H1 (cell line): ENCODE data around the gene UCHL1. TPM values are rescaled to one million over a fixed set of nuclear protein-coding genes. Genes with fewer than 3 reads are reported as not detected.

Experiments used
- BACH1 ChIP-seq: IDR thresholded peaks from 2 replicates; pipeline ENCODE4 v1.6.1; 2012; ENCODE audit warnings: low read length, improper control_type of control experiment
- EP300 ChIP-seq, 2 experiments: IDR thresholded peaks; 1 replicate in 1 of 2; 2 replicates in 1 of 2; pipeline ENCODE4 v1.6.1; 2011 to 2012; ENCODE audit warnings: low read depth in 2 of 2, low read length in 2 of 2, mild to moderate bottlenecking in 2 of 2, borderline replicate concordance in 1 of 2, inconsistent platforms in 1 of 2, moderate library complexity in 1 of 2
- FOSL1 ChIP-seq: IDR thresholded peaks from 2 replicates; pipeline ENCODE4 v1.6.1; 2011; ENCODE audit warnings: mild to moderate bottlenecking, low read depth, low read length, moderate library complexity; ENCODE audit not compliant: insufficient read depth
- GABPA ChIP-seq: IDR thresholded peaks from 2 replicates; pipeline ENCODE4 v1.6.1; 2011; ENCODE audit warnings: mild to moderate bottlenecking, low read length, moderate library complexity, borderline replicate concordance; ENCODE audit not compliant: insufficient read depth
- KDM1A ChIP-seq: fragments of 200-600, 300-600 bp; sonication (generic); IDR thresholded peaks from 2 replicates; pipeline ENCODE4 v1.7.1; 2016; ENCODE audit warnings: mild to moderate bottlenecking, low read length, borderline replicate concordance
- KDM4A ChIP-seq: IDR thresholded peaks from one replicate; pipeline ENCODE4 v1.7.1; 2012; ENCODE audit warnings: low read depth, mild to moderate bottlenecking, moderate library complexity, low read length, inconsistent platforms; ENCODE audit not compliant: severe bottlenecking
- SUZ12 ChIP-seq: fragments of 200-600 bp; sonication (generic); IDR thresholded peaks from 2 replicates; pipeline ENCODE4 v1.6.1; 2012; ENCODE audit warnings: mild to moderate bottlenecking, inconsistent platforms, low read length, moderate library complexity, mixed read lengths
- polyA plus RNA-seq, 7 experiments: library from polyadenylated mRNA; depleted of rRNA in 3 of 7; stranded (reverse) in 5 of 7; unstranded in 2 of 7; fragments of >200 nt in 5 of 7; fragments of 200-250 nt in 2 of 7; gene quantifications; 1 replicate in 5 of 7; 2 replicates in 1 of 7; 4 replicates in 1 of 7; pipeline versions ENCODE4 v1.2.1 to v1.2.3, GENCODE V29; 2011 to 2013; ENCODE audit warnings: missing spikeins in 2 of 7, mixed read lengths in 2 of 7
- total RNA-seq: library from RNA; stranded (reverse); fragmentation: NEBNext Ultra II Directional; extraction: Animal tissue kit (Norgen Biotek cat#: 25700); gene quantifications from 2 replicates; pipeline ENCODE4 v1.2.1, GENCODE V29; 2021
- TF ChIP-seq, protein P1 (sequence below): fragments of 300-600 bp; sonication (generic); IDR thresholded peaks from 2 replicates; pipeline ENCODE4 v1.7.1; 2012; ENCODE audit warnings: low read length, moderate library complexity, mild to moderate bottlenecking, inconsistent platforms; ENCODE audit not compliant: insufficient replicate concordance
- TF ChIP-seq, protein P2 (sequence below): IDR thresholded peaks from 2 replicates; pipeline ENCODE4 v1.6.1; 2012; ENCODE audit warnings: inconsistent platforms
- TF ChIP-seq, protein P3 (sequence below): IDR thresholded peaks from 2 replicates; pipeline ENCODE4 v1.6.1; 2012; ENCODE audit warnings: inconsistent platforms

UCHL1 gene
- total and polyA plus RNA-seq, 2 of the 8 experiments (the other 6 are each of a cell fraction or from before 2014, with no cell fraction given) = 781 to 1,717 TPM

DNA sequence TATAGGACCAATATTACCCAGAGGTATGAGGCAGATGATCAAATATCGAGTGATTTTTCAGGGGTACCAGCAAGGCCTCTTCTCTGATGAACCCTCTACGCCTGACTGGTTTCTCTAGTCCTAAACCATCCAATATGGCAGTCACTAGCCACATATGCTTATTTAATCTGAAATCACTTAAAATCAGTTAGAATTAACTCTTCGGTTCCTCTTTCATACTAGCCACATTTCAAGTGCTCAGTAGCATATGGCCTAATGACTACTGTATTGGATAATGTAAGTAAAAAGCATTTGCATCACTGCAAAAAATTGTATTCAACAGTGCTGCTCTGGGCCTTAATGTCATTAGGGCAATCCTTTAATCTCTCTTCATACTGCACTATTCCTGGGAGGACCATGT lies 38.0 kb upstream of the UCHL1 start (continued):
- TF ChIP-seq, protein P1, sequence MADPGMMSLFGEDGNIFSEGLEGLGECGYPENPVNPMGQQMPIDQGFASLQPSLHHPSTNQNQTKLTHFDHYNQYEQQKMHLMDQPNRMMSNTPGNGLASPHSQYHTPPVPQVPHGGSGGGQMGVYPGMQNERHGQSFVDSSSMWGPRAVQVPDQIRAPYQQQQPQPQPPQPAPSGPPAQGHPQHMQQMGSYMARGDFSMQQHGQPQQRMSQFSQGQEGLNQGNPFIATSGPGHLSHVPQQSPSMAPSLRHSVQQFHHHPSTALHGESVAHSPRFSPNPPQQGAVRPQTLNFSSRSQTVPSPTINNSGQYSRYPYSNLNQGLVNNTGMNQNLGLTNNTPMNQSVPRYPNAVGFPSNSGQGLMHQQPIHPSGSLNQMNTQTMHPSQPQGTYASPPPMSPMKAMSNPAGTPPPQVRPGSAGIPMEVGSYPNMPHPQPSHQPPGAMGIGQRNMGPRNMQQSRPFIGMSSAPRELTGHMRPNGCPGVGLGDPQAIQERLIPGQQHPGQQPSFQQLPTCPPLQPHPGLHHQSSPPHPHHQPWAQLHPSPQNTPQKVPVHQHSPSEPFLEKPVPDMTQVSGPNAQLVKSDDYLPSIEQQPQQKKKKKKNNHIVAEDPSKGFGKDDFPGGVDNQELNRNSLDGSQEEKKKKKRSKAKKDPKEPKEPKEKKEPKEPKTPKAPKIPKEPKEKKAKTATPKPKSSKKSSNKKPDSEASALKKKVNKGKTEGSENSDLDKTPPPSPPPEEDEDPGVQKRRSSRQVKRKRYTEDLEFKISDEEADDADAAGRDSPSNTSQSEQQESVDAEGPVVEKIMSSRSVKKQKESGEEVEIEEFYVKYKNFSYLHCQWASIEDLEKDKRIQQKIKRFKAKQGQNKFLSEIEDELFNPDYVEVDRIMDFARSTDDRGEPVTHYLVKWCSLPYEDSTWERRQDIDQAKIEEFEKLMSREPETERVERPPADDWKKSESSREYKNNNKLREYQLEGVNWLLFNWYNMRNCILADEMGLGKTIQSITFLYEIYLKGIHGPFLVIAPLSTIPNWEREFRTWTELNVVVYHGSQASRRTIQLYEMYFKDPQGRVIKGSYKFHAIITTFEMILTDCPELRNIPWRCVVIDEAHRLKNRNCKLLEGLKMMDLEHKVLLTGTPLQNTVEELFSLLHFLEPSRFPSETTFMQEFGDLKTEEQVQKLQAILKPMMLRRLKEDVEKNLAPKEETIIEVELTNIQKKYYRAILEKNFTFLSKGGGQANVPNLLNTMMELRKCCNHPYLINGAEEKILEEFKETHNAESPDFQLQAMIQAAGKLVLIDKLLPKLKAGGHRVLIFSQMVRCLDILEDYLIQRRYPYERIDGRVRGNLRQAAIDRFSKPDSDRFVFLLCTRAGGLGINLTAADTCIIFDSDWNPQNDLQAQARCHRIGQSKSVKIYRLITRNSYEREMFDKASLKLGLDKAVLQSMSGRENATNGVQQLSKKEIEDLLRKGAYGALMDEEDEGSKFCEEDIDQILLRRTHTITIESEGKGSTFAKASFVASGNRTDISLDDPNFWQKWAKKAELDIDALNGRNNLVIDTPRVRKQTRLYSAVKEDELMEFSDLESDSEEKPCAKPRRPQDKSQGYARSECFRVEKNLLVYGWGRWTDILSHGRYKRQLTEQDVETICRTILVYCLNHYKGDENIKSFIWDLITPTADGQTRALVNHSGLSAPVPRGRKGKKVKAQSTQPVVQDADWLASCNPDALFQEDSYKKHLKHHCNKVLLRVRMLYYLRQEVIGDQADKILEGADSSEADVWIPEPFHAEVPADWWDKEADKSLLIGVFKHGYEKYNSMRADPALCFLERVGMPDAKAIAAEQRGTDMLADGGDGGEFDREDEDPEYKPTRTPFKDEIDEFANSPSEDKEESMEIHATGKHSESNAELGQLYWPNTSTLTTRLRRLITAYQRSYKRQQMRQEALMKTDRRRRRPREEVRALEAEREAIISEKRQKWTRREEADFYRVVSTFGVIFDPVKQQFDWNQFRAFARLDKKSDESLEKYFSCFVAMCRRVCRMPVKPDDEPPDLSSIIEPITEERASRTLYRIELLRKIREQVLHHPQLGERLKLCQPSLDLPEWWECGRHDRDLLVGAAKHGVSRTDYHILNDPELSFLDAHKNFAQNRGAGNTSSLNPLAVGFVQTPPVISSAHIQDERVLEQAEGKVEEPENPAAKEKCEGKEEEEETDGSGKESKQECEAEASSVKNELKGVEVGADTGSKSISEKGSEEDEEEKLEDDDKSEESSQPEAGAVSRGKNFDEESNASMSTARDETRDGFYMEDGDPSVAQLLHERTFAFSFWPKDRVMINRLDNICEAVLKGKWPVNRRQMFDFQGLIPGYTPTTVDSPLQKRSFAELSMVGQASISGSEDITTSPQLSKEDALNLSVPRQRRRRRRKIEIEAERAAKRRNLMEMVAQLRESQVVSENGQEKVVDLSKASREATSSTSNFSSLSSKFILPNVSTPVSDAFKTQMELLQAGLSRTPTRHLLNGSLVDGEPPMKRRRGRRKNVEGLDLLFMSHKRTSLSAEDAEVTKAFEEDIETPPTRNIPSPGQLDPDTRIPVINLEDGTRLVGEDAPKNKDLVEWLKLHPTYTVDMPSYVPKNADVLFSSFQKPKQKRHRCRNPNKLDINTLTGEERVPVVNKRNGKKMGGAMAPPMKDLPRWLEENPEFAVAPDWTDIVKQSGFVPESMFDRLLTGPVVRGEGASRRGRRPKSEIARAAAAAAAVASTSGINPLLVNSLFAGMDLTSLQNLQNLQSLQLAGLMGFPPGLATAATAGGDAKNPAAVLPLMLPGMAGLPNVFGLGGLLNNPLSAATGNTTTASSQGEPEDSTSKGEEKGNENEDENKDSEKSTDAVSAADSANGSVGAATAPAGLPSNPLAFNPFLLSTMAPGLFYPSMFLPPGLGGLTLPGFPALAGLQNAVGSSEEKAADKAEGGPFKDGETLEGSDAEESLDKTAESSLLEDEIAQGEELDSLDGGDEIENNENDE = no peak
- no peak for TF ChIP-seq SUZ12
- no peak for TF ChIP-seq FOSL1
- no peak for TF ChIP-seq KDM1A
- no peak for TF ChIP-seq EP300 (IDR thresholded peaks at IDR 0.05; ENCODE audit: borderline replicate concordance in 1 of 2, low read depth in 2 of 2, low read length in 2 of 2)
- TF ChIP-seq, protein P2, sequence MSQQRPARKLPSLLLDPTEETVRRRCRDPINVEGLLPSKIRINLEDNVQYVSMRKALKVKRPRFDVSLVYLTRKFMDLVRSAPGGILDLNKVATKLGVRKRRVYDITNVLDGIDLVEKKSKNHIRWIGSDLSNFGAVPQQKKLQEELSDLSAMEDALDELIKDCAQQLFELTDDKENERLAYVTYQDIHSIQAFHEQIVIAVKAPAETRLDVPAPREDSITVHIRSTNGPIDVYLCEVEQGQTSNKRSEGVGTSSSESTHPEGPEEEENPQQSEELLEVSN = no peak
- TF ChIP-seq KDM4A = no peak
- TF ChIP-seq BACH1 = no peak
- no peak for TF ChIP-seq GABPA
- TF ChIP-seq, protein P3, sequence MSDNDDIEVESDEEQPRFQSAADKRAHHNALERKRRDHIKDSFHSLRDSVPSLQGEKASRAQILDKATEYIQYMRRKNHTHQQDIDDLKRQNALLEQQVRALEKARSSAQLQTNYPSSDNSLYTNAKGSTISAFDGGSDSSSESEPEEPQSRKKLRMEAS = no peak
